Measurements from ENCODE around the gene FBXW12. TPM values are rescaled to one million over a fixed set of nuclear protein-coding genes. Genes with fewer than 3 reads are reported as not detected.

Gene FBXW12
- total RNA-seq, 2 donors from 2014 or later = not detected

DNA sequence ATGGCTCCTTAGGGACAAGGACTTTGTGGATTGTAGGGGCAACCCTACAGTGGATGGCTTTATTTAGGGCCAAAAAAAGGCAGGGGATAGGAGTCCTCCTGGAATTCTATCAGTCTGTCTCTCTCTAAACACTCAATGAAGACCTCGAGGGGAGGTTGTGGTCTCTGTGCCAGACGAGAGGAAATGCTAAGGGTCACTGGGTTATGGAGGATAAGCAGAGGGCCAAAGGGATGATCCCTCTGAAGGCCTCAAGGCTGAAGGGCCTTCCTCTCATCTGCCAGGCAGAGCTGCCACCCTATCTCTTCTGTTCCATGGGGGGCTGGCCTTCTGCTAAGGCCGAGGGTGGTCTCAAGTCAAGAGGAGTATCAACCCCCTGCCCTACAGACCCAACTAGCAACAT, 30.9 kb downstream of the FBXW12 start:
- Histone ChIP-seq H3K27ac (peak overlapping the region; percentile 92 to 95), H3K4me1 (ENCODE audit: control insufficient read depth in 1 of 2, low read depth in 2 of 2) (peaks cover 27 to 51% of the 10 kb centered on the region in 2 donors), H3K9me3 (no peaks in the 10 kb centered on the region), H3K27me3 (replicated peaks; ENCODE audit: insufficient read depth) (no peaks in the 10 kb centered on the region), H3K4me3 (no peak overlapping the region), H3K36me3 (peaks cover 23% of the 10 kb centered on the region)
- ATAC-seq (ENCODE audit: insufficient number of reproducible peaks, low FRiP score, low read depth) (no peak), DNase-seq (ENCODE audit: low spot score) (no peak)
- TF ChIP-seq, protein P1, sequence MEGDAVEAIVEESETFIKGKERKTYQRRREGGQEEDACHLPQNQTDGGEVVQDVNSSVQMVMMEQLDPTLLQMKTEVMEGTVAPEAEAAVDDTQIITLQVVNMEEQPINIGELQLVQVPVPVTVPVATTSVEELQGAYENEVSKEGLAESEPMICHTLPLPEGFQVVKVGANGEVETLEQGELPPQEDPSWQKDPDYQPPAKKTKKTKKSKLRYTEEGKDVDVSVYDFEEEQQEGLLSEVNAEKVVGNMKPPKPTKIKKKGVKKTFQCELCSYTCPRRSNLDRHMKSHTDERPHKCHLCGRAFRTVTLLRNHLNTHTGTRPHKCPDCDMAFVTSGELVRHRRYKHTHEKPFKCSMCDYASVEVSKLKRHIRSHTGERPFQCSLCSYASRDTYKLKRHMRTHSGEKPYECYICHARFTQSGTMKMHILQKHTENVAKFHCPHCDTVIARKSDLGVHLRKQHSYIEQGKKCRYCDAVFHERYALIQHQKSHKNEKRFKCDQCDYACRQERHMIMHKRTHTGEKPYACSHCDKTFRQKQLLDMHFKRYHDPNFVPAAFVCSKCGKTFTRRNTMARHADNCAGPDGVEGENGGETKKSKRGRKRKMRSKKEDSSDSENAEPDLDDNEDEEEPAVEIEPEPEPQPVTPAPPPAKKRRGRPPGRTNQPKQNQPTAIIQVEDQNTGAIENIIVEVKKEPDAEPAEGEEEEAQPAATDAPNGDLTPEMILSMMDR (IDR thresholded peaks at IDR 0.05) = no peak

DNA sequence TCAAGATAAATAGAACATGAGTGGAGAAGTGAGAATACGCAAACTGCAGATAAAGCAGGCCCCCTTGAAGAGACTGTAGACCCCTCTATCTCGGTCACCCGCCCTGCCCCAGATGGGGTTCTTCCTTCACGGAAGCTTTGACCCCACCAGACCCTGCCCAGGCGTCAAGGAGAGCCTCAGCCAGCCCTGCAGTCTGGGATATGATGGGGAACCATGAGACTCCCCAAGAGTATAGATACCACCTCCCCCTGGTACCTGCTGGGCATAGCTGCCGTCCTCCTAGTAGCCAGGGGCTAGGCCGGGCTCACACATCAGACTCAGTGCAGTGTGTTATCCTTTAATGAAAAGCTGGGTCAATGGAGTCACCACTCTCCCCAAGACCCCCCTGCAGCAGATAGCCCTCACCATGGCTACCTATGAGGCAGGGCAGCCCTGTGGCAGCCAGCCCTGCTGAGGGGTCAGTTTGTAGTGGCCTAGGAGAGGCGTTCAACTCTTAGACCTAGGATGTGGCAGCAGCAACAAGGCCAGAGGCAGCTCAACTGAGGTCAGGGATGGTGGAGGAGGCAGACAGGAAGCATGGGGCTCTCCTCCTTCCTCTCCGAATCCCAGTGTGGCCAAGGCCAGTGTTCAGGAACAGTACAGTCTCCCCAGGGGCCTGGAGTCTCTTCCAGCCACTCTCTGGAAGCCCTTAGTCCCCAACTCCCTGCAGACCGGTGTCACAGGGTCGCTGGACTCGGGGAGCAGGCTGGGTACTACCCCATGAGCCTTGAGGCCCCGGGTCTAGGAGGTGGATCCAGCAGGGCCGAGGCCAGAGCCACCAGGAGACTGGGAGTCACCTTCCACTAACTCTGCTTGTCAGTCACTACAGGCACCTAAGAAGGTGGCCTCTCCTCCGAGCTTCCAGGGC, 31.8 kb downstream of the FBXW12 start:
- Histone ChIP-seq H3K27ac (peak overlapping the region; percentile 92 to 95), H3K4me3 (no peak overlapping the region), H3K4me1 (ENCODE audit: control insufficient read depth in 1 of 2, low read depth in 2 of 2) (peaks cover 27 to 51% of the 10 kb centered on the region in 2 donors), H3K9me3 (no peaks in the 10 kb centered on the region), H3K36me3 (peaks cover 29% of the 10 kb centered on the region), H3K27me3 (replicated peaks; ENCODE audit: insufficient read depth) (no peaks in the 10 kb centered on the region)
- DNase-seq (ENCODE audit: low spot score) (no peak), ATAC-seq (ENCODE audit: insufficient number of reproducible peaks, low FRiP score, low read depth) (no peak)
- TF ChIP-seq, protein P1 (IDR thresholded peaks at IDR 0.05) = no peak

DNA sequence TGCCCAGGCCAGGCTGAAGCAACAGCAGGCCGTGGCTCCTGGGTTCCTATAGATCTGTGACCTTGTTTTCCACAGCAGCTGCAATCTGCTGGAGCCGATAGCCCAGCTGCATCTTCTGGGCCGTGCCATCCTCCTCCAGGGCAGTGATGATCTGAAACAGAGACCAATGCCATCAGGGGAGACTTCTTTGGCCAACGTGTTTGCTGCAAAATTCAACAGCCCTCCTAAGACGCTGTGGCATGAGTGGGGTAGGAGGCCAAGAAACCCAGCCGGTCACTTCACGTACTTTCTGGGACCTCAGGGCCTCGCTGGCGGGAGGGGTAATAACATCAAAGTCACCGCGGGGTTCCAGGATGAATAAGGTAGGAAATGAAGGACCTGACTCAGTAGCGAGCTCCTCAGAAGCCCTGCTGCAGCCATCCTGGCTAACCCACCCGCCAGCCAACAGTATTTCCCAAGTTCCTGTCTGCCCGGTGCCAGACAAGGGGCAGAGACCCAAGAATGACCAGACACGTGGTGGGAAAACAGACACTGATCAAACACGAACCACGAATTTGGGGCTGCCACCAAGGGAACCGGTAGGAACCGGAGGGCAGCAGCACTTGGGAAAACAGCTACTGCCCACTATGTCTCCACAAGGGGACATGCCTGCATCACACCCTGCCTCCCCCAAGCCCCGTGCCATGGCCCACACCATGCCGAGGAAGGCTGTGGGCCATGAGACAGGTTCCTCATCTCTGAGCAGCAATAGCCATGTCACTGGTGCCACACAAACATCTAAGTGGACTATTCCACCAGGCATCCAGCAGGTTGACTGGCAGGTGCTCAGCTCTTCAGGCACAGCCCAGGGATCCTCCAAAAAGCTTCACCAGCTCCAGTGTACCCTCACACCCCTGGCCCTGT, 32.7 kb downstream of the FBXW12 start:
- peak overlapping the region; percentile 92 to 95 for H3K27ac ChIP-seq
- peaks cover 38% of the 10 kb centered on the region for H3K36me3 ChIP-seq
- no peaks in the 10 kb centered on the region for H3K27me3 ChIP-seq (replicated peaks; ENCODE audit: insufficient read depth)
- no peaks in the 10 kb centered on the region for H3K9me3 ChIP-seq
- TF ChIP-seq, protein P1 (IDR thresholded peaks at IDR 0.05) = no peak
- ATAC-seq (ENCODE audit: insufficient number of reproducible peaks, low FRiP score, low read depth) (no peak), DNase-seq (ENCODE audit: low spot score) (no peak)
- no peak overlapping the region for H3K4me3 ChIP-seq
- H3K4me1 ChIP-seq (ENCODE audit: control insufficient read depth in 1 of 2, low read depth in 2 of 2) = peaks cover 27 to 51% of the 10 kb centered on the region in 2 donors

DNA sequence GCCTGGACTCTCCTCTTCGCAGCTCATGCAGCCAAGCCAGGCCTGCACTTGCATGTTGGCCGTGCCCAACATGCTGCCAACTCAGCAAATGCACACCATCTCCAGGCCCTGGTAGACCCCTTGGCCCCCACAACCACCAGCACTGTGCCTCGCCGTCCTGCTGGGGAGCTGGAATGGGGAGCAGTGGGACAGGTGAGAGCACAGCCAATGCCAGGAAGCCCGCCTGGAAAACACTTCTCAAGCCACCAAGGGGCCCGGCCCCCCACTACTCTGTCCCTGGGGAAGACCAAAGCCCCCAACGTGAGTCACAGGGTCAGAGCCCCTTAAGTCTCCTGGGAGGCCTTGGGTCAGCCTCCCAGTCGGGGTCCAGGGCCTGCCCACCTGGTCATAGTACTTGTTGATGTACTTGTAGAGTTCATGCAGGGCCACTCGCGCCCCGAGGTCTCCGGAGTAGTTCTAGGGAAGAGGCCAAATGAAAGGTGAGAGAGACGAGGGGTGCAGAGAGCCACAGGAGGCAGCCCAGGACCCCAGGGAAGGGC, 33.4 kb downstream of the FBXW12 start:
- TF ChIP-seq, protein P1 (IDR thresholded peaks at IDR 0.05) = no peak
- Histone ChIP-seq H3K36me3 (peaks cover 45% of the 10 kb centered on the region), H3K4me1 (ENCODE audit: control insufficient read depth in 1 of 2, low read depth in 2 of 2) (peaks cover 27 to 51% of the 10 kb centered on the region in 2 donors), H3K4me3 (no peak overlapping the region), H3K27me3 (replicated peaks; ENCODE audit: insufficient read depth) (no peaks in the 10 kb centered on the region), H3K9me3 (no peaks in the 10 kb centered on the region), H3K27ac (peak overlapping the region; percentile 92 to 95)
- ATAC-seq (ENCODE audit: insufficient number of reproducible peaks, low FRiP score, low read depth) (no peak), DNase-seq (ENCODE audit: low spot score) (no peak)

Data from thoracic aorta (tissue), 2 donors.